MM.1S (cell line): ENCODE measurements around the gene NRP2.

Experiments used
- CTCF ChIP-seq: fragments of 300-600 bp; sonication (generic); IDR thresholded peaks from 2 replicates; pipeline ENCODE4 v1.5.1; 2016; ENCODE audit warnings: antibody characterized with exemption, low read length, mixed read lengths
- EZH2 ChIP-seq: fragments of 300-600 bp; sonication (generic); optimal IDR thresholded peaks from 2 replicates; pipeline ENCODE3; 2017; ENCODE audit warnings: low read depth, mild to moderate bottlenecking, antibody characterized with exemption, low read length, mixed read lengths
- EZH2phosphoT487 ChIP-seq: fragments of 300-600 bp; sonication (generic); IDR thresholded peaks from 2 replicates; pipeline ENCODE4 v1.6.1; 2018; ENCODE audit warnings: antibody characterized with exemption, low read length

- TF ChIP-seq CTCF (no peak), EZH2 (no peak), EZH2phosphoT487 (no peak)
These were observed 151.6 kb downstream of the NRP2 start for GRCh38 chr2:205833864-205834263.
